HCT116 (cell line): ENCODE results near the gene P2RX5. TPM values are rescaled to one million over a fixed set of nuclear protein-coding genes. Genes with fewer than 3 reads are reported as not detected.

Source experiments
- ATAC-seq: fragments of 200-7000 bp; cut with Tn5 transposase; 2 replicates; pipeline ENCODE4 v1.9.1; 2020; ENCODE audit warnings: mild to moderate bottlenecking, moderate library complexity
- BruUV-seq: library from RNA; stranded (reverse); fragments of 400-500 nt; replicated peaks from 2 replicates; lab custom pipeline; 2021; lab: Mats Ljungman, UMichigan
- CTCF ChIA-PET: fragments of 300-600 bp; sonication (Branson Sonifier 250); formaldehyde crosslinking; loops from one replicate; lab custom pipeline; 2021; ENCODE audit warnings: antibody characterized with exemption; lab: Charles Lee
- POLR2A ChIA-PET: fragments of 300-600, 350-600 bp; sonication (Branson Sonifier 250); formaldehyde crosslinking; loops from one replicate; lab custom pipeline; 2021; ENCODE audit warnings: antibody characterized with exemption; lab: Charles Lee
- RAD21 ChIA-PET, 2 experiments: fragments of 300-600 bp; sonication (Branson Sonifier 250); formaldehyde crosslinking; loops; one replicate each; lab custom pipeline; 2023; ENCODE audit warnings: low total read pairs in 2 of 2; ENCODE audit not compliant: uncharacterized antibody in 2 of 2, unreplicated experiment in 2 of 2, low non-redundant PET in 1 of 2; lab: Charles Lee
- DNase-seq: peaks from one replicate; pipeline ENCODE4 v3.0.0-alpha.2; 2010; ENCODE audit warnings: low read depth, low spot score
- H2AFZ ChIP-seq: fragments of 200-600 bp; shearing (Covaris generic), sonication (generic); 2 replicates; pipeline ENCODE4 v1.6.1; 2017; ENCODE audit warnings: low read depth, mixed run types, mixed read lengths, antibody characterized with exemption, low read length; ENCODE audit not compliant: poor library complexity, severe bottlenecking
- H3K27ac ChIP-seq: 2 replicates; pipeline ENCODE4 v1.5.1; 2012; ENCODE audit warnings: low read depth, low read length
- H3K27me3 ChIP-seq: fragments of 200-600 bp; sonication (generic); 2 replicates; pipeline ENCODE4 v1.6.1; 2016; ENCODE audit warnings: mixed run types, low read length, mixed read lengths; ENCODE audit not compliant: insufficient read depth
- H3K36me3 ChIP-seq, 2 experiments: fragments of 200-500 bp in 1 of 2; fragments of 200-600 bp in 1 of 2; sonication (Bioruptor generic) in 1 of 2; sonication (generic) in 1 of 2; 2 replicates each; pipeline versions ENCODE4 v1.5.1 to v1.6.1; 2014 to 2016; ENCODE audit warnings: low read length in 2 of 2, inconsistent platforms in 1 of 2, mixed read lengths in 1 of 2, mixed run types in 1 of 2; ENCODE audit not compliant: insufficient read depth in 2 of 2, control insufficient read depth in 1 of 2
- H3K4me1 ChIP-seq, 2 experiments: fragments of 200-600 bp in 1 of 2; sonication (generic) in 1 of 2; 2 replicates each; pipeline versions ENCODE4 v1.5.1 to v1.6.1; 2012 to 2017; ENCODE audit warnings: low read length in 2 of 2, inconsistent platforms in 1 of 2, mild to moderate bottlenecking in 1 of 2, mixed read lengths in 1 of 2, mixed run types in 1 of 2, moderate library complexity in 1 of 2; ENCODE audit not compliant: insufficient read depth in 2 of 2, control insufficient read depth in 1 of 2
- H3K4me2 ChIP-seq: fragments of 200-600 bp; sonication (generic); 2 replicates; pipeline ENCODE4 v1.6.1; 2017; ENCODE audit warnings: mixed run types, low read length, mixed read lengths
- H3K4me3 ChIP-seq, 2 experiments: fragments of 200-600 bp in 1 of 2; sonication (generic) in 1 of 2; replicated peaks in 1 of 2; 2 replicates each; pipeline ENCODE4 v1.5.1; 2011 to 2016; ENCODE audit warnings: low read length in 2 of 2, control low read depth in 1 of 2, low read depth in 1 of 2, mild to moderate bottlenecking in 1 of 2, mixed read lengths in 1 of 2, mixed run types in 1 of 2
- H3K79me2 ChIP-seq: fragments of 200-600 bp; sonication (generic); 2 replicates; pipeline ENCODE4 v1.6.1; 2017; ENCODE audit warnings: mild to moderate bottlenecking, mixed run types, low read length, moderate library complexity, mixed read lengths; ENCODE audit not compliant: insufficient read depth
- H3K9ac ChIP-seq: fragments of 200-600 bp; sonication (generic); 2 replicates; pipeline ENCODE4 v1.6.1; 2016; ENCODE audit warnings: low read length, mixed read lengths
- H3K9me2 ChIP-seq: fragments of 200-600 bp; sonication (generic), shearing (Covaris generic); 2 replicates; pipeline ENCODE4 v1.6.1; 2017; ENCODE audit warnings: mixed run types, mild to moderate bottlenecking, moderate library complexity; ENCODE audit not compliant: insufficient read depth
- H3K9me3 ChIP-seq, 2 experiments: fragments of 200-500 bp in 1 of 2; fragments of 200-600 bp in 1 of 2; sonication (Bioruptor generic) in 1 of 2; sonication (generic) in 1 of 2; 2 replicates each; pipeline ENCODE4 v1.6.1; 2014 to 2017; ENCODE audit warnings: low read length in 2 of 2, mixed read lengths in 2 of 2, inconsistent platforms in 1 of 2, low read depth in 1 of 2, mild to moderate bottlenecking in 1 of 2, mixed run types in 1 of 2, moderate library complexity in 1 of 2; ENCODE audit not compliant: control insufficient read depth in 1 of 2, insufficient read depth in 1 of 2
- H4K20me1 ChIP-seq: fragments of 200-600 bp; sonication (generic), shearing (Covaris generic); 2 replicates; pipeline ENCODE4 v1.6.1; 2017; ENCODE audit warnings: mixed run types, mild to moderate bottlenecking, moderate library complexity; ENCODE audit not compliant: insufficient read depth
- CBX3 ChIP-seq: IDR thresholded peaks from 2 replicates; pipeline ENCODE4 v1.6.1; 2012; ENCODE audit warnings: low read depth
- CEBPB ChIP-seq: IDR thresholded peaks from 2 replicates; pipeline ENCODE4 v1.6.1; 2012; ENCODE audit warnings: low read depth
- CTCF ChIP-seq, 3 experiments: fragments of 200-600 bp in 1 of 3; sonication (generic) in 1 of 3; IDR thresholded peaks in 2 of 3; conservative IDR thresholded peaks in 1 of 3; 2 replicates each; pipeline ENCODE4 v1.5.1; 2012 to 2017; ENCODE audit warnings: low read depth in 2 of 3, low read length in 2 of 3, antibody characterized with exemption in 1 of 3, borderline replicate concordance in 1 of 3, control low read depth in 1 of 3, mild to moderate bottlenecking in 1 of 3, mixed read lengths in 1 of 3, mixed run types in 1 of 3, moderate library complexity in 1 of 3; ENCODE audit not compliant: insufficient read depth in 1 of 3
- EGR1 ChIP-seq: IDR thresholded peaks from 2 replicates; pipeline ENCODE4 v1.6.1; 2012; ENCODE audit warnings: low read depth
- EZH2 ChIP-seq: fragments of 200-600 bp; sonication (generic); IDR thresholded peaks from 2 replicates; pipeline ENCODE4 v1.6.1; 2017; ENCODE audit warnings: antibody characterized with exemption, mixed run types
- EZH2phosphoT487 ChIP-seq: fragments of 200-600 bp; IDR thresholded peaks from 2 replicates; pipeline ENCODE4 v1.6.1; 2018; ENCODE audit warnings: antibody characterized with exemption, borderline replicate concordance
- JUND ChIP-seq: IDR thresholded peaks from 2 replicates; pipeline ENCODE4 v1.6.1; 2012
- MAX ChIP-seq: IDR thresholded peaks from 2 replicates; pipeline ENCODE4 v1.6.1; 2012
- POLR2A ChIP-seq: IDR thresholded peaks from 2 replicates; pipeline ENCODE4 v1.7.0; 2011; ENCODE audit warnings: borderline replicate concordance; ENCODE audit not compliant: insufficient read depth, insufficient read length; ENCODE audit errors: extremely low read depth
- POLR2AphosphoS5 ChIP-seq: IDR thresholded peaks from 2 replicates; pipeline ENCODE4 v1.6.1; 2011; ENCODE audit warnings: mild to moderate bottlenecking, low read depth, low read length, moderate library complexity
- RAD21 ChIP-seq: IDR thresholded peaks from 2 replicates; pipeline ENCODE4 v1.6.1; 2012; ENCODE audit warnings: low read depth, mild to moderate bottlenecking
- SIN3A ChIP-seq: IDR thresholded peaks from 2 replicates; pipeline ENCODE4 v1.6.1; 2012; ENCODE audit warnings: low read depth
- SP1 ChIP-seq: IDR thresholded peaks from 2 replicates; pipeline ENCODE4 v1.6.1; 2012; ENCODE audit warnings: low read depth
- SRF ChIP-seq: IDR thresholded peaks from 2 replicates; pipeline ENCODE4 v1.6.1; 2012; ENCODE audit warnings: low read depth
- YY1 ChIP-seq: IDR thresholded peaks from 2 replicates; pipeline ENCODE4 v1.6.1; 2011; ENCODE audit warnings: low read length, low read depth, moderate library complexity, mild to moderate bottlenecking; ENCODE audit not compliant: insufficient replicate concordance; ENCODE audit errors: extremely low read depth
- ZFX ChIP-seq: fragments of 450-650 bp; IDR thresholded peaks from 2 replicates; pipeline ENCODE4 v1.6.1; 2017
- ZNF274 ChIP-seq: fragments of 200-500 bp; sonication (Bioruptor generic); IDR thresholded peaks from 2 replicates; pipeline ENCODE4 v1.6.1; 2014; ENCODE audit warnings: mild to moderate bottlenecking, low read depth, low read length, inconsistent platforms
- intact Hi-C: fragments of 100-400 bp; cut with micrococcal nuclease; formaldehyde crosslinking; loops from 2 replicates; pipeline ENCODE4 v1.10.0; 2022
- total RNA-seq: library from RNA; stranded (reverse); gene quantifications from one replicate; pipeline ENCODE4 v1.2.1, GENCODE V29; 2021; ENCODE audit not compliant: unreplicated experiment
- TF ChIP-seq, protein P1 (sequence below): IDR thresholded peaks from 2 replicates; pipeline ENCODE4 v1.6.1; 2011; ENCODE audit warnings: mild to moderate bottlenecking, low read length, moderate library complexity; ENCODE audit not compliant: insufficient replicate concordance; ENCODE audit errors: extremely low read depth
- TF ChIP-seq, protein P2 (sequence below): IDR thresholded peaks from 2 replicates; pipeline ENCODE4 v1.6.1; 2012; ENCODE audit warnings: low read depth

P2RX5 gene
- total RNA-seq, 1 experiment from 2014 or later = 9.0 TPM

- RAD21 ChIA-PET = interaction anchor here in 1 of 2 experiments (1.1 kb wide), 1 partner anchor 40 kb away, joined by 3 read pairs; no protein-coding TSS in a partner anchor
- peaks cover 8 to 23% of the 10 kb centered on the region in 2 experiments; a peak in 3 of 4 replicates for H3K36me3 ChIP-seq
- CTCF ChIA-PET = interaction anchor here (1.1 to 2.5 kb wide), 3 partner anchors 12 to 41 kb away, joined by 4 to 17 read pairs (median 7); no protein-coding TSS in a partner anchor
- intact Hi-C loops = no loop called here
- peak; percentile 90 for ATAC-seq
- DNase-seq = peak; percentile 74
- peak within 1 kb of the TSS; percentile 88 for H3K4me2 ChIP-seq
- peaks cover 4% of the 10 kb centered on the region; the same call in 1 of the 2 replicates for H4K20me1 ChIP-seq
- H3K9me2 ChIP-seq = no peaks in the 10 kb centered on the region
- BruUV-seq = no TSS peak
- H3K79me2 ChIP-seq = peaks cover 52% of the 10 kb centered on the region
- H3K9me3 ChIP-seq = no peaks in the 10 kb centered on the region
- POLR2A ChIA-PET = interaction anchor here (1.3 kb wide), 1 partner anchor 13 kb away, joined by 4 read pairs; no protein-coding TSS in a partner anchor
- H3K9ac ChIP-seq = peak within 1 kb of the TSS; percentile 87
- peak within 1 kb of the TSS; percentile 70 for H3K27ac ChIP-seq
- peak within 1 kb of the TSS; percentile 93 to 96 for H3K4me3 ChIP-seq
- H3K27me3 ChIP-seq = no peaks in the 10 kb centered on the region
- H3K4me1 ChIP-seq = peaks cover 8 to 37% of the 10 kb centered on the region in 2 experiments
- H2AFZ ChIP-seq = peak within 1 kb of the TSS; percentile 20
- TF ChIP-seq, protein P1, sequence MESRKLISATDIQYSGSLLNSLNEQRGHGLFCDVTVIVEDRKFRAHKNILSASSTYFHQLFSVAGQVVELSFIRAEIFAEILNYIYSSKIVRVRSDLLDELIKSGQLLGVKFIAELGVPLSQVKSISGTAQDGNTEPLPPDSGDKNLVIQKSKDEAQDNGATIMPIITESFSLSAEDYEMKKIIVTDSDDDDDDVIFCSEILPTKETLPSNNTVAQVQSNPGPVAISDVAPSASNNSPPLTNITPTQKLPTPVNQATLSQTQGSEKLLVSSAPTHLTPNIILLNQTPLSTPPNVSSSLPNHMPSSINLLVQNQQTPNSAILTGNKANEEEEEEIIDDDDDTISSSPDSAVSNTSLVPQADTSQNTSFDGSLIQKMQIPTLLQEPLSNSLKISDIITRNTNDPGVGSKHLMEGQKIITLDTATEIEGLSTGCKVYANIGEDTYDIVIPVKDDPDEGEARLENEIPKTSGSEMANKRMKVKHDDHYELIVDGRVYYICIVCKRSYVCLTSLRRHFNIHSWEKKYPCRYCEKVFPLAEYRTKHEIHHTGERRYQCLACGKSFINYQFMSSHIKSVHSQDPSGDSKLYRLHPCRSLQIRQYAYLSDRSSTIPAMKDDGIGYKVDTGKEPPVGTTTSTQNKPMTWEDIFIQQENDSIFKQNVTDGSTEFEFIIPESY = peak; percentile 99
- TF ChIP-seq MAX = peak; percentile 79
- no peak for TF ChIP-seq EZH2phosphoT487
- peak; percentile 96 for TF ChIP-seq ZFX
- peak in 1 of 3 experiments; percentile 32; a peak in 2 of 6 replicates for TF ChIP-seq CTCF (IDR thresholded peaks at IDR 0.05 in 2 of 3, conservative IDR thresholded peaks at IDR 0.05 in 1 of 3; ENCODE audit: borderline replicate concordance in 1 of 3, insufficient read depth in 1 of 3, low read depth in 2 of 3, low read length in 2 of 3)
- TF ChIP-seq, protein P2, sequence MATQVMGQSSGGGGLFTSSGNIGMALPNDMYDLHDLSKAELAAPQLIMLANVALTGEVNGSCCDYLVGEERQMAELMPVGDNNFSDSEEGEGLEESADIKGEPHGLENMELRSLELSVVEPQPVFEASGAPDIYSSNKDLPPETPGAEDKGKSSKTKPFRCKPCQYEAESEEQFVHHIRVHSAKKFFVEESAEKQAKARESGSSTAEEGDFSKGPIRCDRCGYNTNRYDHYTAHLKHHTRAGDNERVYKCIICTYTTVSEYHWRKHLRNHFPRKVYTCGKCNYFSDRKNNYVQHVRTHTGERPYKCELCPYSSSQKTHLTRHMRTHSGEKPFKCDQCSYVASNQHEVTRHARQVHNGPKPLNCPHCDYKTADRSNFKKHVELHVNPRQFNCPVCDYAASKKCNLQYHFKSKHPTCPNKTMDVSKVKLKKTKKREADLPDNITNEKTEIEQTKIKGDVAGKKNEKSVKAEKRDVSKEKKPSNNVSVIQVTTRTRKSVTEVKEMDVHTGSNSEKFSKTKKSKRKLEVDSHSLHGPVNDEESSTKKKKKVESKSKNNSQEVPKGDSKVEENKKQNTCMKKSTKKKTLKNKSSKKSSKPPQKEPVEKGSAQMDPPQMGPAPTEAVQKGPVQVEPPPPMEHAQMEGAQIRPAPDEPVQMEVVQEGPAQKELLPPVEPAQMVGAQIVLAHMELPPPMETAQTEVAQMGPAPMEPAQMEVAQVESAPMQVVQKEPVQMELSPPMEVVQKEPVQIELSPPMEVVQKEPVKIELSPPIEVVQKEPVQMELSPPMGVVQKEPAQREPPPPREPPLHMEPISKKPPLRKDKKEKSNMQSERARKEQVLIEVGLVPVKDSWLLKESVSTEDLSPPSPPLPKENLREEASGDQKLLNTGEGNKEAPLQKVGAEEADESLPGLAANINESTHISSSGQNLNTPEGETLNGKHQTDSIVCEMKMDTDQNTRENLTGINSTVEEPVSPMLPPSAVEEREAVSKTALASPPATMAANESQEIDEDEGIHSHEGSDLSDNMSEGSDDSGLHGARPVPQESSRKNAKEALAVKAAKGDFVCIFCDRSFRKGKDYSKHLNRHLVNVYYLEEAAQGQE = no peak
- peak; percentile 96 for TF ChIP-seq SP1
- peak; percentile 99 for TF ChIP-seq SIN3A
- peak; percentile 75 for TF ChIP-seq POLR2A
- TF ChIP-seq RAD21 = no peak
- peak; percentile 91 for TF ChIP-seq YY1
- TF ChIP-seq EGR1 = no peak
- no peak for TF ChIP-seq EZH2
- TF ChIP-seq JUND = no peak
- TF ChIP-seq ZNF274 = no peak
- TF ChIP-seq POLR2AphosphoS5 = peak; percentile 95
- peak; percentile 70; the same call in 1 of the 2 replicates for TF ChIP-seq CBX3
- TF ChIP-seq SRF = no peak
- no peak for TF ChIP-seq CEBPB
These were observed 27.8 kb upstream of the P2RX5 start, which contains the start of gene HASPIN for GRCh38 chr17:3723556-3724377. Gene HASPIN (plus strand): TSS chr17:3723903. CDS start chr17:3723936, 33 bp downstream.
